PFSK-1 (cell line): ENCODE results near the gene PACS2.

Source experiments
- FOXP2 ChIP-seq: optimal IDR thresholded peaks from 2 replicates; pipeline ENCODE3; 2011; ENCODE audit warnings: borderline replicate concordance, control low read depth, inconsistent platforms; ENCODE audit not compliant: insufficient read depth; ENCODE audit errors: extremely low read length, extremely low read depth
- POLR2AphosphoS5 ChIP-seq: IDR thresholded peaks from 2 replicates; pipeline ENCODE4 v1.6.1; 2012; ENCODE audit warnings: low read depth, mild to moderate bottlenecking, control low read depth, low read length, moderate library complexity
- SIN3A ChIP-seq: IDR thresholded peaks from 2 replicates; pipeline ENCODE4 v1.6.1; 2012; ENCODE audit warnings: mild to moderate bottlenecking, low read length, moderate library complexity, borderline replicate concordance; ENCODE audit not compliant: insufficient read depth
- TAF1 ChIP-seq: IDR thresholded peaks from 2 replicates; pipeline ENCODE4 v1.6.1; 2012; ENCODE audit warnings: low read length, control low read depth, borderline replicate concordance; ENCODE audit not compliant: insufficient read depth
- TF ChIP-seq, protein P1 (sequence below), 2 experiments: IDR thresholded peaks; 2 replicates each; pipeline versions ENCODE4 v1.6.1 to v1.8.0; 2011 to 2012; ENCODE audit warnings: low read depth in 2 of 2, low read length in 2 of 2, control low read depth in 1 of 2, inconsistent platforms in 1 of 2, mild to moderate bottlenecking in 1 of 2, moderate library complexity in 1 of 2; ENCODE audit not compliant: insufficient read depth in 1 of 2

PACS2 gene

DNA sequence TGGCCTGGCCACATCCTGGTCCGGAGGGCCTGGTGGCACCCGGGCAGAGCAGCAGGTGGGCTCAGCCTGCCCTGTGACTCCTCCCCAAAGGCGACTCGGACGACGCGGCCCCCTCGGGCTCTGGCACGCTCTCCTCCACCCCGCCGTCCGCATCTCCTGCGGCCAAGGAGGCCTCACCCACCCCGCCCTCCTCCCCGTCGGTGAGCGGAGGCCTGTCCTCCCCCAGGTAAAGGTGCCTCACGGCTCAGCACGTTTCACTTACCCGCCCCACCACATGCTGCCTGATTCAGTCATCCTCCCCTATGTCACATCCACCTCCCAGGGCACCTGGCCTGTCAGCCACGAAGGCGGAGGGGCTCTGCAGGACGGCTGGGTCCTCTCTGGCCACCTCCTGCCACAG, 77.0 kb downstream of the PACS2 start:
- TF ChIP-seq, protein P1, sequence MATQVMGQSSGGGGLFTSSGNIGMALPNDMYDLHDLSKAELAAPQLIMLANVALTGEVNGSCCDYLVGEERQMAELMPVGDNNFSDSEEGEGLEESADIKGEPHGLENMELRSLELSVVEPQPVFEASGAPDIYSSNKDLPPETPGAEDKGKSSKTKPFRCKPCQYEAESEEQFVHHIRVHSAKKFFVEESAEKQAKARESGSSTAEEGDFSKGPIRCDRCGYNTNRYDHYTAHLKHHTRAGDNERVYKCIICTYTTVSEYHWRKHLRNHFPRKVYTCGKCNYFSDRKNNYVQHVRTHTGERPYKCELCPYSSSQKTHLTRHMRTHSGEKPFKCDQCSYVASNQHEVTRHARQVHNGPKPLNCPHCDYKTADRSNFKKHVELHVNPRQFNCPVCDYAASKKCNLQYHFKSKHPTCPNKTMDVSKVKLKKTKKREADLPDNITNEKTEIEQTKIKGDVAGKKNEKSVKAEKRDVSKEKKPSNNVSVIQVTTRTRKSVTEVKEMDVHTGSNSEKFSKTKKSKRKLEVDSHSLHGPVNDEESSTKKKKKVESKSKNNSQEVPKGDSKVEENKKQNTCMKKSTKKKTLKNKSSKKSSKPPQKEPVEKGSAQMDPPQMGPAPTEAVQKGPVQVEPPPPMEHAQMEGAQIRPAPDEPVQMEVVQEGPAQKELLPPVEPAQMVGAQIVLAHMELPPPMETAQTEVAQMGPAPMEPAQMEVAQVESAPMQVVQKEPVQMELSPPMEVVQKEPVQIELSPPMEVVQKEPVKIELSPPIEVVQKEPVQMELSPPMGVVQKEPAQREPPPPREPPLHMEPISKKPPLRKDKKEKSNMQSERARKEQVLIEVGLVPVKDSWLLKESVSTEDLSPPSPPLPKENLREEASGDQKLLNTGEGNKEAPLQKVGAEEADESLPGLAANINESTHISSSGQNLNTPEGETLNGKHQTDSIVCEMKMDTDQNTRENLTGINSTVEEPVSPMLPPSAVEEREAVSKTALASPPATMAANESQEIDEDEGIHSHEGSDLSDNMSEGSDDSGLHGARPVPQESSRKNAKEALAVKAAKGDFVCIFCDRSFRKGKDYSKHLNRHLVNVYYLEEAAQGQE (IDR thresholded peaks at IDR 0.05; ENCODE audit: insufficient read depth in 1 of 2, low read depth in 2 of 2, low read length in 2 of 2), result no peak
- TF ChIP-seq SIN3A (no peak), TAF1 (no peak), FOXP2 (no peak), POLR2AphosphoS5 (no peak)

DNA sequence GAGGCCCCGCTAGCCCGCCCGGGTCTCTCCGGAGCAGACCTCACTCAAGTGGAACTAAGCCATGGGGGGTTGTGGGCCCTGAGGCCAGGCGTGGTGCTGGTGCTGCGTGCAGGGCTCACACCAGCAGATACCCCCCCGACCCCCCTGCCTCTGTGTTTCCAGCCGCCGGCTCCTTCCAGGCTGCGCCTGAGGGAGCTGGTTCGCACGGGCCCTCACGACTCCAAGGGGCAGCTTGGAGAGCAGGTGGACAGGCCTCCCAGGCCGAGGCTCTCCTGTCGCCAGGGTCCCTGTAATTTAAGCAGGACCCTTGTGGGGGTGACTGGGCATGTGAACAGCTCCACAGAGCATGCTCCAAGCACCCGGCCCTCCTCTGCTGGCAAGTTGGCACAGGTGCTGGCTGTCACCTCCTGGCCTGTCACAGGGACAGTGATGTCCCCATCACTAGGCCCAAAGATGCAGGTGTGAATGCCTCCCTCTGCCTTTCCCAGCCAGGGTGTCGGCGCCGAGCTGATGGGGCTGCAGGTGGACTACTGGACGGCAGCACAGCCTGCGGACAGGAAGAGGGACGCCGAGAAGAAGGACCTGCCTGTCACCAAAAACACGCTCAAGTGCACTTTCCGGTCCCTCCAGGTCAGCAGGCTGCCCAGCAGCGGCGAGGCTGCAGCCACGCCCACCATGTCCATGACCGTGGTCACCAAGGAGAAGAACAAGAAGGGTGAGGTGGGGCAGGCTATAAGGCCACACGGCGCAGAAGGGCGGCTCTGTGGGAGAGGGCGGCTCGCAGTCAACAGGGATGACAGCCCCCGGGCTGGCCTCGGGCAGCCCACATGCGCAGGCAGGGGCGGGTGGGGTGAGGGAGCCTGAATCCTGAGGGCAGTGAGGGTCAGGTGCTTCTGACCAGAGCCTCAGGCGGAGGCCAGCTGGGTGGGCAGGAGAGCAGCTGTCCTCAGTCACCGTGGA, 77.9 kb downstream of the PACS2 start:
- TF ChIP-seq POLR2AphosphoS5 (no peak), FOXP2 (no peak), SIN3A (no peak), TAF1 (no peak)
- TF ChIP-seq, protein P1 (IDR thresholded peaks at IDR 0.05; ENCODE audit: insufficient read depth in 1 of 2, low read depth in 2 of 2, low read length in 2 of 2), result no peak

DNA sequence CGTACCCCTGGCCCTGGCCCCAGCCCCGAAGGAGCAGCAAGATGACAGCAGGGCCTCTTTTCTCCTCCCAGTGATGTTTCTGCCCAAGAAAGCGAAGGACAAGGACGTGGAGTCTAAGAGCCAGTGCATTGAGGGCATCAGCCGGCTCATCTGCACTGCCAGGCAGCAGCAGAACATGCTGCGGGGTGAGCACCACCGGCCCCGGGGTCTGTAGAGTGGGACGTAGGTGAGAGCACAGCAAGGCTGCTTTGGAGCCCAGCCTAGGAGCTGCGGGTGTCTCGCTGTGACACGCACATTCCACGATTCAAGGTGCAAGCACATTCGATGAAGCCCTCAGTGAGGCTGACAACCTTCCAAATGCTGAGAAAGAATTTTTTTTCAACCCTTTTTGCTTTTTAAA, 78.6 kb downstream of the PACS2 start:
- TF ChIP-seq FOXP2 (no peak), POLR2AphosphoS5 (no peak), TAF1 (no peak), SIN3A (no peak)
- TF ChIP-seq, protein P1 (IDR thresholded peaks at IDR 0.05; ENCODE audit: insufficient read depth in 1 of 2, low read depth in 2 of 2, low read length in 2 of 2), result no peak

DNA sequence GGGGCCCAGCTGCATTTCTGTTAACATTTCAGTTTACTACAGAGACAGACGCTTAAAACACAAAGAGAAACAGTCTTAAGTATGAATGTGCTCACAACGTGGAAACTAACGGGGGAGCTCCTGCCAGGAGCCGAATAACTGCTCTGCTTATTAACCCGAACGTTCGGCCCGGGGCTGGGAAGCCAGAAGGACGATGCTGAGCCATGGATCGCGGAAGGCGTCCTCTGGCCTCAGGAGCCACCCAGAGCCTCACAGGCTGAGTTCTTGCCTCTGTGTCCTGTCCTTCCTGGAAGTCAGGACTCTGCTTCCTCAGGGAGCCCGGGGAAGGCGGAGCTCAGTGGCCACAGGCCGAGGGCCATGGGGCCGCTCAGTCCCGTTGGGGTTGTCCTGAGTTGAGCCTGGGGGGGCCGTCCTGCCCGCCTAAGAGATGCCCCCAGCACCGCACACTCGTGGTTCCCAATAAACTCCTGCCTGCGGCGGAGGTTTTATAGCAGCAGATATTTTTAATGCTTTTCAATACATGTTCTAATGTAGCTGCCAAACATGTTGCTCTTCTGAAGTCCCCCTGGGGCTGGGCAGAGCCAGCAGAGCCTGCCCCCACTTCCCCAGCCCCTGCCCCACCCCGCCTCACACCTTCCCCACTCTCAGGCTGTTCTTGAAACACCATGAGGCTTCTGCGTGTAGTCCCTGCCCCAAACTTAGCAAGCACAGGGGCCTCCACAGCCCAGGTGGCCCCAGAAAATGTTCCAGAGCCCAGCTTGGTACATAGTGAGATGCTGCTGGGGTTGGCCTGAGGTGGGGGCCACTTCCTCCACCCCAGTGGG, 80.4 kb downstream of the PACS2 start:
- TF ChIP-seq SIN3A, result no peak
- TF ChIP-seq FOXP2, result no peak
- no peak for TF ChIP-seq POLR2AphosphoS5
- TF ChIP-seq, protein P1 (IDR thresholded peaks at IDR 0.05; ENCODE audit: insufficient read depth in 1 of 2, low read depth in 2 of 2, low read length in 2 of 2), result no peak
